ENCODE measurements around the gene SH3GL1.

DNA sequence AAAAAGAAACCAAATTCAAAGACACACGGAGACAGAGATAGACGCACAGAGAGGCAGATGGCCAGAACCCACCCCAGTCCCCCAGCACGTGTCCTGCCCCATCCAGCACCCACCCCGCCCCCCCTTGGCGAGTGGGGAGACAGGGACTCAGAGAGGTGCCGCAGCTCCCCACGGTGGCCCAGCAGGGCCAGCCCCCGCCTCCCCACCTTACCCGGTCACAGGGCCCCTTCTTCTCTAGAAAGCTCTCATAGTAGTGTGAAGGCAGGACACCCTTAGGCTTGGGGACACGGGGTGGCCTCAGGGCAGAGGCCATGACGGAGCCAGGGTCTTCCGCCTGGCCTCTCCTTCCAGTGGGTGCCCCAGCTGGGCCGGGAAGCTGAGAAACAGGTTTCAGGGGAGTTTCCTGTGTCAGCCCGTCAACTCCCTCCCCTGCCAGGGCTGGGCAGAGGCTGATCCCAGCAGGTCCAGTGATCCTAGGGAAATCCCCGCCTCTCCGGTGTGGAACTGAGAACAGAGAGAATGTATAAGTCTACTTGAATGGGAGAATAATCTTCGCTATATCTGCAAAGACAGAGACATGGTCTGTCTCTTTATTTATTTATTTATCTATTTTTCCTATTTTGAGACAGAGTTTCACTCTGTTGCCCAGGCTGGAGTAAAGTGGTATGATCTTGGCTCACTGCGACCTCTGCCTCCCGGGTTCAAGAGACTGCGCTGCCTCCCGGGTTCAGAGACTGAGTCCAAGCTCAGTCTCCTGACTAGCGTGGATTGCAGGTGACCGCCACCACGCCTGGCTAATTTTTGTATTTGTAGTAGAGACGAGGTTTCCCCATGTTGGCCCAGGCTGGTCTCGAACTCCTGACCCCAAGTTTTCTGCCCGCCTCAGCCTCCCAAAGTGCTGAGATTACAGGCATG is 61.6 kb downstream of the SH3GL1 start, which contains the start of gene STAP2:
- no peak for TF ChIP-seq POLR2A (IDR thresholded peaks at IDR 0.05)
- TF ChIP-seq, protein P1, sequence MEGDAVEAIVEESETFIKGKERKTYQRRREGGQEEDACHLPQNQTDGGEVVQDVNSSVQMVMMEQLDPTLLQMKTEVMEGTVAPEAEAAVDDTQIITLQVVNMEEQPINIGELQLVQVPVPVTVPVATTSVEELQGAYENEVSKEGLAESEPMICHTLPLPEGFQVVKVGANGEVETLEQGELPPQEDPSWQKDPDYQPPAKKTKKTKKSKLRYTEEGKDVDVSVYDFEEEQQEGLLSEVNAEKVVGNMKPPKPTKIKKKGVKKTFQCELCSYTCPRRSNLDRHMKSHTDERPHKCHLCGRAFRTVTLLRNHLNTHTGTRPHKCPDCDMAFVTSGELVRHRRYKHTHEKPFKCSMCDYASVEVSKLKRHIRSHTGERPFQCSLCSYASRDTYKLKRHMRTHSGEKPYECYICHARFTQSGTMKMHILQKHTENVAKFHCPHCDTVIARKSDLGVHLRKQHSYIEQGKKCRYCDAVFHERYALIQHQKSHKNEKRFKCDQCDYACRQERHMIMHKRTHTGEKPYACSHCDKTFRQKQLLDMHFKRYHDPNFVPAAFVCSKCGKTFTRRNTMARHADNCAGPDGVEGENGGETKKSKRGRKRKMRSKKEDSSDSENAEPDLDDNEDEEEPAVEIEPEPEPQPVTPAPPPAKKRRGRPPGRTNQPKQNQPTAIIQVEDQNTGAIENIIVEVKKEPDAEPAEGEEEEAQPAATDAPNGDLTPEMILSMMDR (IDR thresholded peaks at IDR 0.05), result no peak
